Measurements from ENCODE around the gene TTC3. TPM values are rescaled to one million over a fixed set of nuclear protein-coding genes. Genes with fewer than 3 reads are reported as not detected.

Gene TTC3
- total and polyA plus RNA-seq, 9 of the 15 experiments (the other 6 are each of a cell fraction or from before 2014, with no cell fraction given) = 17.5 to 92.0 (median 59.5) TPM

DNA sequence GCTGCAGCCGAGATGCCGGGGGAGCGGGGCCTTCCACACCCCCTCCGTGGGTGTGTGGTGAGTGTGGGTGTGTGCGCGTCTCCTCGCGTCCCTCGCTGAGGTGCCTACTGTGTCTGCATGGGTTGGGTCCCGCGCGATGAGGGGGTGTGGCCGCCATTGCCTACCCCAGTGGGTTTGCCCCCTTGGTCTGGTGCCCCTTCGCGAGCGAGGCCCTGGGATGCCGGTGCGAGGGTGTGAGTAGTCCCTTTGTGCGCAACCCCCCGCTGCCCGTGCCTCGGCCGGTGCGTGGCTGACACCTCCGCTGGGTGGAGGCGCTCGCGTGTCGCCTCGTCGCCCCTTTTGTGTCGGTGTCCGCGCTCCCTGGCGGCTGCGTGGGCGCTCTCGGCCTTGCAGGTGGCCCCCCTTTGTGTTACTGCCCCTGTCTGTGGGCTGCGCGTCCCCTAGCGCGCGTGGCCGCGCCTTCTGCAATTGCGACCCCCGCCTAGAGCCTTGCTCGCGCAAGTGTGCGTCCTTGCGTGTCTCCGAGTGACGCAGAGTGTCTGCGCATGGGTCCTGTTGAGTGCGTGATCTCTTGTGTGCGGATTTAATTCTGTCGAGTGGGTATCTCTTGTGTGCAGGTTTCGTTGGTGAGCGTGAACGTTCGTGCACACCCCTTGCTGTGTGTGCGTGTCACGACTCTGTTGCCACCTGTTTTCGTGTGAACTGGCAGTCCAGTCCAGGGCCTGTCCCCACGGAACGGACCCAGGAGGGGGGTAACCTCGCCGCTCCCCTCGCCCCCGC, 553 bp downstream of the TTC3 start (continued):
- TF ChIP-seq RFX7 (CRISPR knock-in tag; IDR thresholded peaks at IDR 0.05) (no peak), HDAC8 (tag; IDR thresholded peaks at IDR 0.05) (peak; percentile 44; the same call in 1 of the 2 replicates), HDAC3 (IDR thresholded peaks at IDR 0.05; ENCODE audit: borderline replicate concordance, partially characterized antibody) (no peak), MTA3 (IDR thresholded peaks at IDR 0.05; ENCODE audit: borderline replicate concordance) (peak; percentile 85), ZSCAN32 (CRISPR knock-in tag; IDR thresholded peaks at IDR 0.05) (no peak), ZBTB17 (CRISPR knock-in tag; IDR thresholded peaks at IDR 0.05) (no peak), TAF9B (IDR thresholded peaks at IDR 0.05; ENCODE audit: partially characterized antibody) (no peak), GTF2E2 (tag; IDR thresholded peaks at IDR 0.05) (no peak), ZNF57 (CRISPR knock-in tag; IDR thresholded peaks at IDR 0.05) (peak; percentile 4; the same call in 1 of the 2 replicates), RUNX1 (IDR thresholded peaks at IDR 0.05; ENCODE audit: low read depth) (no peak), DNMT1 (IDR thresholded peaks at IDR 0.05) (no peak), NCOR1 (IDR thresholded peaks at IDR 0.05) (no peak), TARDBP (IDR thresholded peaks at IDR 0.05) (peak; percentile 90), CEBPG (CRISPR knock-in tag; IDR thresholded peaks at IDR 0.05) (no peak; the same call in 1 of the 2 replicates), CEBPG (tag; conservative IDR thresholded peaks at IDR 0.05 in 1 of 2, IDR thresholded peaks at IDR 0.05 in 1 of 2) (no peak), C11orf30 (IDR thresholded peaks at IDR 0.05; ENCODE audit: low read depth) (no peak), NCOA6 (IDR thresholded peaks at IDR 0.05) (no peak), ZNF592 (IDR thresholded peaks at IDR 0.05) (no peak), ZBTB9 (CRISPR knock-in tag; IDR thresholded peaks at IDR 0.05) (no peak), ZNF79 (CRISPR knock-in tag; IDR thresholded peaks at IDR 0.05; ENCODE audit: low read depth) (no peak), ZNF507 (tag; conservative IDR thresholded peaks at IDR 0.05) (no peak)
- TF ChIP-seq, protein P1, sequence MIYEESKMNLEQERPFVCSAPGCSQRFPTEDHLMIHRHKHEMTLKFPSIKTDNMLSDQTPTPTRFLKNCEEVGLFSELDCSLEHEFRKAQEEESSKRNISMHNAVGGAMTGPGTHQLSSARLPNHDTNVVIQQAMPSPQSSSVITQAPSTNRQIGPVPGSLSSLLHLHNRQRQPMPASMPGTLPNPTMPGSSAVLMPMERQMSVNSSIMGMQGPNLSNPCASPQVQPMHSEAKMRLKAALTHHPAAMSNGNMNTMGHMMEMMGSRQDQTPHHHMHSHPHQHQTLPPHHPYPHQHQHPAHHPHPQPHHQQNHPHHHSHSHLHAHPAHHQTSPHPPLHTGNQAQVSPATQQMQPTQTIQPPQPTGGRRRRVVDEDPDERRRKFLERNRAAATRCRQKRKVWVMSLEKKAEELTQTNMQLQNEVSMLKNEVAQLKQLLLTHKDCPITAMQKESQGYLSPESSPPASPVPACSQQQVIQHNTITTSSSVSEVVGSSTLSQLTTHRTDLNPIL (CRISPR knock-in tag; IDR thresholded peaks at IDR 0.05) = no peak
